Bronchial epithelial cell (primary cell): ENCODE measurements around the gene MAGEF1. TPM values are rescaled to one million over a fixed set of nuclear protein-coding genes. Genes with fewer than 3 reads are reported as not detected.

Experiments used
- DNase-seq: peaks from one replicate; pipeline ENCODE4 v3.0.0-alpha.2; 2010; ENCODE audit warnings: low read depth
- FAIRE-seq: peaks from 2 replicates; lab custom pipeline; 2011; peaks lifted over from hg19 to GRCh38; lab: Jason Lieb, UNC
- H3K27me3 ChIP-seq: 2 replicates; pipeline ENCODE4 v1.5.1; 2011; ENCODE audit warnings: low read length; ENCODE audit not compliant: control insufficient read depth, insufficient read depth
- H3K36me3 ChIP-seq: 2 replicates; pipeline ENCODE4 v1.5.1; 2011; ENCODE audit warnings: low read length; ENCODE audit not compliant: control insufficient read depth, insufficient read depth
- H3K4me3 ChIP-seq: 2 replicates; pipeline ENCODE4 v1.5.1; 2011; ENCODE audit warnings: mild to moderate bottlenecking, low read depth, low read length, control low read depth
- CTCF ChIP-seq: IDR thresholded peaks from 2 replicates; pipeline ENCODE4 v1.5.1; 2011; ENCODE audit warnings: mild to moderate bottlenecking, moderate library complexity, low read length, control low read depth, inconsistent platforms; ENCODE audit not compliant: insufficient read depth, severe bottlenecking
- total RNA-seq: library from RNA; depleted of rRNA; stranded (reverse); fragments of >200 nt; gene quantifications from 2 replicates; pipeline ENCODE4 v1.2.1, GENCODE V29; 2014

MAGEF1 gene
- total RNA-seq, 1 donor from 2014 or later = 14.2 TPM

GRCh38 chr3:184739594-184740505, 28.0 kb upstream of the MAGEF1 start:
- FAIRE-seq (no peak), DNase-seq (peak; percentile 56)
- H3K27me3 ChIP-seq = no peaks in the 10 kb centered on the region
- no peak for TF ChIP-seq CTCF
- no peaks in the 10 kb centered on the region for H3K36me3 ChIP-seq
- H3K4me3 ChIP-seq = no peak overlapping the region

GRCh38 chr3:184738982-184739381, 27.1 kb upstream of the MAGEF1 start:
- Histone ChIP-seq H3K36me3 (no peaks in the 10 kb centered on the region), H3K4me3 (no peak overlapping the region), H3K27me3 (no peaks in the 10 kb centered on the region)
- TF ChIP-seq CTCF = no peak
- no peak for DNase-seq
- FAIRE-seq = no peak

DNA sequence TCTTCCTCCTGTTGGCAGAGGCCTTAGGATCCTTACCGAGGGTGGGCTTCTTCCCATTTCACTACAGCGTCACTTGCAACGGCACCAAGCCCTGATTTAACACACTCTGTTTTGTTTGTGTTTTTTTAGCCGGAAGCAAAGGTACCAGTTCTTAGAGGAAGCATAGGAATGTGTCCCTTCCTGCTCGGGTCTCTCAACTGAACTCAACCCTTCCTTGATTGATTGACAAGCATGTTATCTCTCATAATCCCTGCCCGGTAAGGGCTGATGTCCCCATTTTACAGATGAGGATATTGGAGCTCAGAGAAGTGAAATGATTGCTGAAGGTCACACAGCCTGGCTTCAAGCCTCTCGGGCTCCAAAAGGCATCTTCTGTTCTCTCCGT, 26.6 kb upstream of the MAGEF1 start:
- no peak for DNase-seq
- no peak for FAIRE-seq
- TF ChIP-seq CTCF = no peak
- H3K27me3 ChIP-seq = no peaks in the 10 kb centered on the region
- no peak overlapping the region for H3K4me3 ChIP-seq
- no peaks in the 10 kb centered on the region for H3K36me3 ChIP-seq

GRCh38 chr3:184737641-184738505, 26.0 kb upstream of the MAGEF1 start:
- no peaks in the 10 kb centered on the region for H3K27me3 ChIP-seq
- H3K36me3 ChIP-seq = no peaks in the 10 kb centered on the region
- no peak overlapping the region for H3K4me3 ChIP-seq
- no peak for TF ChIP-seq CTCF
- peak; percentile 96 for DNase-seq
- peak; percentile 90 for FAIRE-seq

- no peak for TF ChIP-seq CTCF
- DNase-seq = no peak
- Histone ChIP-seq H3K36me3 (no peaks in the 10 kb centered on the region), H3K27me3 (no peaks in the 10 kb centered on the region), H3K4me3 (no peak overlapping the region)
- no peak for FAIRE-seq
Observed at GRCh38 chr3:184737063-184737462, 25.2 kb upstream of the MAGEF1 start.
